Esophagus muscularis mucosa (tissue), 4 donors: ENCODE data around the gene NDST4. TPM values are rescaled to one million over a fixed set of nuclear protein-coding genes. Genes with fewer than 3 reads are reported as not detected.
A peak's percentile ranks its signal among the peaks of the same experiment; 100 is the strongest.

Experiments used
- DNase-seq: peaks from one replicate; pipeline ENCODE4 v3.0.0-alpha.2; 2017; ENCODE audit errors: extremely low spot score
- H3K27ac ChIP-seq, 4 donors: fragments of 200-600 bp; sonication (generic); replicated peaks in 1 of 4; 1 replicate in 3 of 4; 2 replicates in 1 of 4; pipeline ENCODE4 v1.5.1; 2016 to 2019; ENCODE audit warnings: mild to moderate bottlenecking in 1 of 4
- H3K27me3 ChIP-seq, 4 donors: fragments of 200-600 bp; sonication (generic); one replicate each; pipeline versions ENCODE4 v1.5.1 to v1.6.0; 2016 to 2019
- H3K36me3 ChIP-seq, 4 donors: fragments of 200-600 bp; sonication (generic); one replicate each; pipeline ENCODE4 v1.5.1; 2016 to 2019
- H3K4me1 ChIP-seq, 4 donors: fragments of 200-600 bp; sonication (generic); one replicate each; pipeline ENCODE4 v1.5.1; 2016 to 2019
- H3K4me3 ChIP-seq, 4 donors: fragments of 200-600 bp; sonication (generic); 1 replicate in 2 of 4; 2 replicates in 2 of 4; pipeline ENCODE4 v1.5.1; 2016 to 2019; ENCODE audit warnings: mild to moderate bottlenecking in 4 of 4, moderate library complexity in 1 of 4
- H3K9me3 ChIP-seq, 4 donors: fragments of 200-600 bp; sonication (generic); 1 replicate in 3 of 4; 2 replicates in 1 of 4; pipeline ENCODE4 v1.5.1; 2016 to 2019
- CTCF ChIP-seq, 3 experiments: fragments of 200-600 bp in 2 of 3; fragments of 450-650 bp in 1 of 3; sonication (generic) in 2 of 3; IDR thresholded peaks; one replicate each; pipeline ENCODE4 v1.5.1; 2017 to 2019; ENCODE audit warnings: antibody characterized with exemption in 3 of 3, mild to moderate bottlenecking in 2 of 3, moderate library complexity in 1 of 3
- EP300 ChIP-seq: sonication (generic); formaldehyde crosslinking; IDR thresholded peaks from one replicate; pipeline ENCODE4 v1.6.1; 2017; ENCODE audit warnings: antibody characterized with exemption
- POLR2A ChIP-seq: fragments of 450-650 bp; IDR thresholded peaks from one replicate; pipeline ENCODE4 v1.6.1; 2017; ENCODE audit warnings: antibody characterized with exemption, moderate library complexity, mild to moderate bottlenecking, low read depth
- POLR2AphosphoS5 ChIP-seq, 2 donors: sonication (generic); formaldehyde crosslinking; IDR thresholded peaks; one replicate each; pipeline ENCODE4 v1.6.1; 2017; ENCODE audit warnings: antibody characterized with exemption in 2 of 2
- whole genome bisulfite sequencing: methylation state at CpG from one replicate; pipeline ENCODE4 v1.1.5; 2018; 5-methylcytosine and 5-hydroxymethylcytosine counted together
- intact Hi-C: fragments of 100-400 bp; cut with DNase I; formaldehyde crosslinking; loops from one replicate; pipeline ENCODE4 v1.15.1; 2023
- total RNA-seq, 4 donors: library from RNA; depleted of rRNA; stranded (reverse); fragments of >200 nt; gene quantifications; one replicate each; pipeline versions ENCODE4 v1.1.0 to v1.2.1, GENCODE V29; 2016

Gene NDST4
- not detected for total RNA-seq

- H3K36me3 ChIP-seq = no peaks in the 10 kb centered on the region
- peak within 1 kb of the TSS in 3 of 4 donors; percentile 12 to 37 (median 16) for H3K4me3 ChIP-seq
- DNase-seq = no peak
- peaks cover 0 to 8% (median 6%) of the 10 kb centered on the region in 4 donors for H3K4me1 ChIP-seq
- H3K9me3 ChIP-seq = no peaks in the 10 kb centered on the region
- intact Hi-C loops = no loop called here
- H3K27me3 ChIP-seq = peaks cover 0 to 2% (median 0%) of the 10 kb centered on the region in 4 donors
- 24% methylated on average over 10 of the region's 10 CpGs for WGBS
- H3K27ac ChIP-seq = no peak within 1 kb of the TSS
- TF ChIP-seq EP300 (no peak), CTCF (IDR thresholded peaks at IDR 0.05) (no peak), POLR2A (no peak), POLR2AphosphoS5 (IDR thresholded peaks at IDR 0.05) (no peak)
These were observed at the start of gene NDST4 for GRCh38 chr4:115113506-115114106. Gene NDST4 (minus strand): TSS chr4:115113620. CDS start chr4:115077036, 36,584 bp downstream.

GRCh38 chr4:115159141-115159540 lies 45.7 kb upstream of the NDST4 start:
- Histone ChIP-seq H3K9me3 (no peaks in the 10 kb centered on the region), H3K4me1 (no peaks in the 10 kb centered on the region), H3K27me3 (no peaks in the 10 kb centered on the region), H3K27ac (no peak overlapping the region), H3K36me3 (no peaks in the 10 kb centered on the region), H3K4me3 (no peak overlapping the region)
- intact Hi-C loops = no loop called here
- 26% methylated on average over 1 of the region's 1 CpG for whole genome bisulfite sequencing
- TF ChIP-seq CTCF (IDR thresholded peaks at IDR 0.05) (no peak), POLR2A (no peak)
- no peak for DNase-seq

GRCh38 chr4:115158296-115158695 lies 44.9 kb upstream of the NDST4 start:
- intact Hi-C loops = no loop called here
- no peak for DNase-seq
- no peak for TF ChIP-seq POLR2A
- TF ChIP-seq EP300 = no peak
- H3K27ac ChIP-seq = no peak overlapping the region
- H3K27me3 ChIP-seq = no peaks in the 10 kb centered on the region
- H3K36me3 ChIP-seq = no peaks in the 10 kb centered on the region
- 64% methylated on average over 2 of the region's 2 CpGs for WGBS
- no peak overlapping the region for H3K4me3 ChIP-seq
- H3K9me3 ChIP-seq = no peaks in the 10 kb centered on the region
- H3K4me1 ChIP-seq = no peaks in the 10 kb centered on the region

GRCh38 chr4:115154826-115155225 lies 41.4 kb upstream of the NDST4 start:
- no peaks in the 10 kb centered on the region for H3K27me3 ChIP-seq
- no peaks in the 10 kb centered on the region for H3K9me3 ChIP-seq
- DNase-seq = no peak
- H3K27ac ChIP-seq = no peak overlapping the region
- no peaks in the 10 kb centered on the region for H3K4me1 ChIP-seq
- intact Hi-C loops = no loop called here
- no peaks in the 10 kb centered on the region for H3K36me3 ChIP-seq
- TF ChIP-seq CTCF (IDR thresholded peaks at IDR 0.05) = no peak
- no peak for TF ChIP-seq POLR2A
- no peak overlapping the region for H3K4me3 ChIP-seq

- H3K4me1 ChIP-seq = no peaks in the 10 kb centered on the region
- no peaks in the 10 kb centered on the region for H3K9me3 ChIP-seq
- H3K27ac ChIP-seq = no peak overlapping the region
- H3K4me3 ChIP-seq = no peak overlapping the region
- no peaks in the 10 kb centered on the region for H3K36me3 ChIP-seq
- TF ChIP-seq POLR2AphosphoS5 (IDR thresholded peaks at IDR 0.05) = no peak
- TF ChIP-seq EP300 = no peak
- no peak for TF ChIP-seq CTCF (IDR thresholded peaks at IDR 0.05)
- TF ChIP-seq POLR2A = no peak
- intact Hi-C loops = no loop called here
- no peaks in the 10 kb centered on the region for H3K27me3 ChIP-seq
- no peak for DNase-seq
These were observed 39.5 kb upstream of the NDST4 start for GRCh38 chr4:115152965-115153364.
